MM.1S (cell line): ENCODE results near the gene WNT10A.

ENCODE experiments used
- DNase-seq: peaks from one replicate; pipeline ENCODE4 v3.0.0-alpha.2; 2015
- H2AFZ ChIP-seq: fragments of 300-600 bp; sonication (generic); 2 replicates; pipeline ENCODE4 v1.6.0; 2016; ENCODE audit warnings: antibody characterized with exemption, low read length
- H3F3A ChIP-seq: fragments of 300-600 bp; sonication (generic); 2 replicates; pipeline ENCODE4 v1.6.1; 2016; ENCODE audit warnings: mild to moderate bottlenecking, antibody characterized with exemption, low read length, moderate library complexity, mixed read lengths; ENCODE audit not compliant: insufficient read depth
- H3K27ac ChIP-seq: fragments of 300-600 bp; sonication (generic); 2 replicates; pipeline ENCODE4 v1.5.1; 2016; ENCODE audit warnings: mild to moderate bottlenecking, low read length
- H3K27me3 ChIP-seq: fragments of 300-600 bp; sonication (generic); replicated peaks from 2 replicates; pipeline ENCODE4 v1.6.0; 2016; ENCODE audit warnings: low read length; ENCODE audit not compliant: insufficient read depth
- H3K36me3 ChIP-seq: fragments of 300-600 bp; sonication (generic); replicated peaks from 2 replicates; pipeline ENCODE4 v1.6.1; 2016; ENCODE audit warnings: mild to moderate bottlenecking, low read length, mixed read lengths; ENCODE audit not compliant: insufficient read depth
- H3K4me1 ChIP-seq: fragments of 300-600 bp; sonication (generic); 2 replicates; pipeline ENCODE4 v1.6.1; 2016; ENCODE audit warnings: low read length, mixed read lengths
- H3K4me2 ChIP-seq: fragments of 300-600 bp; sonication (generic); 2 replicates; pipeline ENCODE4 v1.6.0; 2016; ENCODE audit warnings: low read depth, low read length
- H3K4me3 ChIP-seq: fragments of 300-600 bp; sonication (generic); 2 replicates; pipeline ENCODE4 v1.5.1; 2016; ENCODE audit warnings: low read length, mixed read lengths
- H3K79me2 ChIP-seq: fragments of 300-600 bp; sonication (generic); 2 replicates; pipeline ENCODE4 v1.6.1; 2016; ENCODE audit warnings: mixed run types, low read length, mixed read lengths
- H3K9ac ChIP-seq: fragments of 300-600 bp; sonication (generic); 2 replicates; pipeline ENCODE4 v1.6.1; 2016; ENCODE audit warnings: low read length, mixed read lengths
- H3K9me2 ChIP-seq: fragments of 300-600 bp; sonication (generic); replicated peaks from 2 replicates; pipeline ENCODE4 v1.6.1; 2016; ENCODE audit warnings: mild to moderate bottlenecking, low read length, mixed read lengths; ENCODE audit not compliant: insufficient read depth
- H3K9me3 ChIP-seq: fragments of 300-600 bp; sonication (generic); replicated peaks from 2 replicates; pipeline ENCODE4 v1.6.1; 2016; ENCODE audit warnings: mild to moderate bottlenecking, low read length, mixed read lengths; ENCODE audit not compliant: insufficient read depth
- H4K20me1 ChIP-seq: fragments of 300-600 bp; sonication (generic); 2 replicates; pipeline ENCODE4 v1.6.1; 2016; ENCODE audit warnings: mild to moderate bottlenecking, low read length, moderate library complexity, mixed read lengths; ENCODE audit not compliant: insufficient read depth
- CTCF ChIP-seq: fragments of 300-600 bp; sonication (generic); IDR thresholded peaks from 2 replicates; pipeline ENCODE4 v1.5.1; 2016; ENCODE audit warnings: antibody characterized with exemption, low read length, mixed read lengths
- EZH2 ChIP-seq: fragments of 300-600 bp; sonication (generic); optimal IDR thresholded peaks from 2 replicates; pipeline ENCODE3; 2017; ENCODE audit warnings: low read depth, mild to moderate bottlenecking, antibody characterized with exemption, low read length, mixed read lengths
- EZH2phosphoT487 ChIP-seq: fragments of 300-600 bp; sonication (generic); IDR thresholded peaks from 2 replicates; pipeline ENCODE4 v1.6.1; 2018; ENCODE audit warnings: antibody characterized with exemption, low read length

Gene WNT10A

GRCh38 chr2:218882461-218882816 lies 1.8 kb downstream of the WNT10A start:
- H3K4me1 ChIP-seq: peaks cover 72% of the 10 kb centered on the region
- no peak for TF ChIP-seq EZH2phosphoT487
- TF ChIP-seq EZH2: no peak
- no peak for TF ChIP-seq CTCF
- H3K4me3 ChIP-seq: 0 out of 2 replicates have a peak overlapping the region, but pooled peaks have one; percentile 96

GRCh38 chr2:218882866-218883366 lies 2.3 kb downstream of the WNT10A start:
- Histone ChIP-seq H3K27ac (peak overlapping the region; percentile 98; the same call in 1 of the 2 replicates), H2AFZ (no peak overlapping the region), H3K4me2 (peak overlapping the region; percentile 93), H4K20me1 (no peaks in the 10 kb centered on the region), H3K9me2 (no peaks in the 10 kb centered on the region), H3K79me2 (peaks cover 60% of the 10 kb centered on the region), H3K4me1 (peaks cover 72% of the 10 kb centered on the region), H3K27me3 (no peaks in the 10 kb centered on the region), H3K9me3 (no peaks in the 10 kb centered on the region), H3F3A (peaks cover 52% of the 10 kb centered on the region), H3K4me3 (peak overlapping the region; percentile 96), H3K36me3 (no peaks in the 10 kb centered on the region), H3K9ac (peak overlapping the region; percentile 50; the same call in 1 of the 2 replicates)
- no peak for TF ChIP-seq CTCF
- TF ChIP-seq EZH2phosphoT487: no peak
- no peak for TF ChIP-seq EZH2
- no peak for DNase-seq

More at GRCh38 chr2:218882461-218882816, 1.8 kb downstream of the WNT10A start:
- Histone ChIP-seq H3K9me3 (no peaks in the 10 kb centered on the region), H2AFZ (no peak overlapping the region), H3K9me2 (no peaks in the 10 kb centered on the region), H3K36me3 (no peaks in the 10 kb centered on the region), H3K27ac (peak overlapping the region; percentile 98; the same call in 1 of the 2 replicates), H3K27me3 (no peaks in the 10 kb centered on the region), H3F3A (peaks cover 52% of the 10 kb centered on the region), H3K79me2 (peaks cover 55% of the 10 kb centered on the region), H3K4me2 (peak overlapping the region; percentile 93), H4K20me1 (no peaks in the 10 kb centered on the region), H3K9ac (peak overlapping the region; percentile 50; the same call in 1 of the 2 replicates)
- no peak for DNase-seq

- no peaks in the 10 kb centered on the region for H3K36me3 ChIP-seq
- peak overlapping the region; percentile 82 for H3K9ac ChIP-seq
- no peaks in the 10 kb centered on the region for H3K27me3 ChIP-seq
- H2AFZ ChIP-seq: no peak overlapping the region
- H3K4me2 ChIP-seq: peak overlapping the region; percentile 93
- H3K9me2 ChIP-seq: no peaks in the 10 kb centered on the region
- no peaks in the 10 kb centered on the region for H3K9me3 ChIP-seq
- no peaks in the 10 kb centered on the region for H4K20me1 ChIP-seq
- H3K4me1 ChIP-seq: peaks cover 70% of the 10 kb centered on the region
- no peak for TF ChIP-seq CTCF
- H3K4me3 ChIP-seq: peak overlapping the region; percentile 66
- peak overlapping the region; percentile 98; the same call in 1 of the 2 replicates for H3K27ac ChIP-seq
- peaks cover 67% of the 10 kb centered on the region for H3K79me2 ChIP-seq
- peaks cover 47% of the 10 kb centered on the region for H3F3A ChIP-seq
- peak; percentile 75 for DNase-seq
Measured at GRCh38 chr2:218883491-218884490, 3.1 kb downstream of the WNT10A start.
